GM12892 (cell line): Measurements from ENCODE around the gene PRKN.

Source experiments
- DNase-seq: peaks from one replicate; pipeline ENCODE4 v3.0.0; 2011; ENCODE audit not compliant: insufficient read length
- FAIRE-seq: peaks from 2 replicates; lab custom pipeline; 2011; peaks lifted over from hg19 to GRCh38; lab: Jason Lieb, UNC
- POLR2A ChIP-seq: IDR thresholded peaks from 2 replicates; pipeline ENCODE4 v1.6.1; 2011; ENCODE audit warnings: low read depth, low read length, control low read depth
- POLR2AphosphoS5 ChIP-seq: IDR thresholded peaks from 2 replicates; pipeline ENCODE4 v1.6.1; 2011; ENCODE audit warnings: low read depth, low read length, control low read depth
- TAF1 ChIP-seq: IDR thresholded peaks from 2 replicates; pipeline ENCODE4 v1.6.1; 2011; ENCODE audit warnings: low read depth, mild to moderate bottlenecking, control low read depth, low read length, borderline replicate concordance

The PRKN gene

DNA sequence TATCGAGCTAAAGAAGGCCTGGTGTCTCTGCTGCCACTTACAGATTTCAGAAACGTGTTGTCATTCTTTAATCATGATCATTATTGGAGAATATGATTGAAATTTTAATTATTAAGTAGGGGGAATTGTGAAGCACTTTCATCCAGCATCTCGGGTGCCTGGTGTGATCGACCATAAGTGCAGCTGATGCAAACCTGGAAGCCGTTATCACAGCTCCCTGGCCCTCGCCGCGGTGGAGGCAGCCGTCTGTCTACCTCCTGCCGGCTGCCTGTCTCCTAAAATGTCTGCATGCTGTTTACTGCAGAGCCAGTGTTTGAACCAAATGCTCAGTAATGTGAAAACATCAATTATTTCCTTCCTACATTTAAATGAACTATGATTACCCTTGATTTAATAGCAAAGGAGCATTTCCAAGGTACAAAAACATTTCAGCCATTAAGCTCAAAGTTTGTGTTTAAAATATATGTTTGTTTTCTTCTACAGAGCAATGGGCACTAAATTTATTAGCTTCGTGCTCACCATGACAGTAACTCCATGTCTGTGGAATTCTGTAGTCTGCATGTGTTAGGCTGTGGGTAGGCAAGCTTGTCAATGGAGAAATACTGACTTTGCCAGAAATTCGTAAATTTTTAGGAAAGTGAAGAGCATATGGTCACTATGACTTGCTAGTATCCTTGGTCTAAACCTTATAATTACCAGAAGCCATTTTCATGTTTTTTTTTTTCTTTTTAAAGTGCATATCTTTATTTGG lies 1269.2 kb downstream of the PRKN start:
- no peak for FAIRE-seq
- TF ChIP-seq POLR2A (no peak), TAF1 (no peak), POLR2AphosphoS5 (no peak)
- DNase-seq: no peak

DNA sequence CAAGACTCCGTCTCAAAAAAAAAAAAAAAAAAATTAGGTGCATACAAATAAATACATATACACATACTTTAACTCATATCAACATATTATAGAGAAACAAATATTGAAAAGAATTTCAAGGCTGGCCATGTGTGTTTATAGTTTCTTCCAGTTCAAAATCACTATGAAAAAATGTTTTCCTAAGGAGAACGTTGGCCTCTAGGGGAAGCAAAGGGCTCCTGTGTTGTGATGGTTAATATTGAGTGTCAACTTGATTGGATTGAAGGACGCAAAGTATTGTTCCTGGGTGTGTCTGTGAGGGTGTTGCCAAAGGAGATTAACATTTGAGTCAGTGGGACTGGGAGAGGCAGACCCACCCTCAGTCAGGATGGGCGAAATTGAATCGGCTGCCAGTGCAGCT lies 1271.7 kb downstream of the PRKN start:
- DNase-seq: no peak
- FAIRE-seq: no peak
- no peak for TF ChIP-seq TAF1
- TF ChIP-seq POLR2A: no peak
- no peak for TF ChIP-seq POLR2AphosphoS5

DNA sequence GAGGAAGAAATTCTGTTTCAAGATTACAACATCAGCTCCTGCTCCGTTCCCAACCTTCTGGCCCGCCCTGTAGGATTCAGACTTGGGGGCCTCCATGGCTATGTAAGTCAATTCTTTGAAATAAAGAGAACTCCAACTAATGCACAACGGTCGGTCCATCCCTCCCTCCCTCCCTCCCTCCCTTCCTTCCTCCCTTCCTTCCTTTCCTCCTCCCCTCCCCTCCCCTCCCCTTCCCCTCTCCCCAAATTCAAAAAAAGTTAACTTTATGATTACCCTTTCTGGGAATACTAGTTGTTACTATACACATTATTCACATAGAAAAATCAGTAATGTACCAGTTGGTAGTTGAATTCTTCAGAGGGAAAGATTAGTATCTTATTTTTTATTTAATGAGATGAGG lies 1274.0 kb downstream of the PRKN start:
- TF ChIP-seq TAF1 (no peak), POLR2A (no peak), POLR2AphosphoS5 (no peak)
- FAIRE-seq (no peak), DNase-seq (no peak)

DNA sequence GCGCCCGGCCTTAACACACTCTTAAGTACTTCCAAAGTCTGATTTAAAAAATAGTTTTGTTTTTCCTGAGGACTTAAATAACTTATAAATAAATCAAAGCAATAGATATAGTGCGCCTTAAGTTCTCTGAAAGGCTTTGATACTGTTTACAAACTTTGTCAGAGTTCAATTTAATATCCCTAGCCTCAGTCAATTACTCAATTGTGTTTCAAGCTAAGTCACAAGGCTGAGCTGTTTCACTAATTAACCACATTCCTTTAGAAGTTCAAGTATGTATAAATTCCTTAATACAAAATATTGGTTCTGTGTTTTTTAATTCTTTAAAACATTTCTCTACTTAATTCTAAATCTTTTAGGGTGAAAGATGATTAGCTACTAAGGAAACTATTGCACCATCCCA lies 1275.3 kb downstream of the PRKN start:
- DNase-seq (no peak), FAIRE-seq (no peak)
- no peak for TF ChIP-seq POLR2AphosphoS5
- TF ChIP-seq POLR2A: no peak
- no peak for TF ChIP-seq TAF1

DNA sequence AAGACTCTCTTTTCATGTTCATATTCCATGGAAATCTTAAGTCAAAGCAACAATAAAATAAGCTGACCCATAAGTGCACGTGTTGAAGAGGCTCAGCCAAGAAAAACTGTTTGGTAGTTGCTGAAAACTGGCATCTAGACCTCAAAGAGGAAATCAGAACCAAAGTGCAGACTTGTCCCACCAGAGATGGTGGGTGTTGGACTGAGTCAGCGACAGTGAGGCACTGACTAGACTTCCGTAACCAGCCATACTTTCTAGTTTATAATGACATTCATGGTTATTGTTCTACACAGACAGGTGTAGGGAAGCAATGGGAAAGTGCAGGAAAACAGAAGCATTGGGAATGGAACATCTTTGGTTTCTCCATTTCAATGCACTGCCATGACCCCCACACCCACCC lies 1278.0 kb downstream of the PRKN start:
- FAIRE-seq (no peak), DNase-seq (no peak)
- TF ChIP-seq POLR2AphosphoS5: no peak
- TF ChIP-seq TAF1: no peak
- TF ChIP-seq POLR2A: no peak

DNA sequence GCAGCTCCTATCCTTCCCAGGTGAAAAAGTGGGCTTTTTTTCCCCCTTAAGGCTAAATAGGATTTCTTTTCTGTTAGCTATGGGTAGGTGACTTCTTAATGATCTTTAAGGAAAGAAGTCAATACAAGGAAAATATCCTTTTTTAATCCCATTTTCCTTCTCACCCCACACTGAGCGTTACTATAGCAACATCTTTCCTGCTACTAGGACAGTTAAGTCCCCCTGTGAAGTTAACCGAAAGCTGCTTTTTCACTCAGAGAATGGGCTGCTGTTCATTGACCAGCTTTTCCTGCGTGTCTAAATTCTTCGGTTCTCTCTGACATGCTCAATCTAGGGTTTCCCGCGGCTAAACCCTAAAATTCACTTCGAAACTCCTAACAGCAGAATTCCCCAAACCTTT lies 1280.6 kb downstream of the PRKN start:
- no peak for DNase-seq
- TF ChIP-seq POLR2A (no peak), POLR2AphosphoS5 (no peak), TAF1 (no peak)
- FAIRE-seq: no peak

DNA sequence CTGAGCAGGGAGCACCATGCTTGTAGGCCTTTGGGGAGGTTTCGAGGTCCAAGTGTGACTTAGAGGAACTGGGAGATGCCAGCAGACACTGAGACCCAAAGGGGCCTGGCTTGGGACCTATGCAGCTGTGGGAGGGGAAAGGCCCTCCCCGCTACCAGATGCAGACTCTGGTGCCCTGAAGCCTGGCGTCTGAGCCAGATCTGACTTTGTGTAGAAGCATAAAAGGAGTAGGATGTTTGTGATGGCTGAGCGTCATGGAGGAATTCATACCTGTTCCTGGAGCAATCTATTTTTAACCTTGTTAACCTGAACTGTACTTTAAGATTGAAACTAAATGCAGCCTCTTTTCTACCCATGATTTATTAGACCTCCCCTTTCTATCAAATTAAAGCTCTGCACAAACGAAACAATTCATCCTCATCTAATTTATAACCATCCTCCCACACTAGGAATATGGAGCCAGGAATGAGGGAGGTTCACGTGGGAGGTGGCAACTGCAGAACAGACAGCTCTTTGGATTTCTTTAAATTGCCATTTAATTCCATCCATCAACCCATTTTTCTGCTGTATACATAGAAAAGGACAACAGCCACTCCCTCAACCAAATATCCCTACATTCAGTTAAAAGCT lies 1281.2 kb downstream of the PRKN start:
- no peak for TF ChIP-seq TAF1
- TF ChIP-seq POLR2AphosphoS5: no peak
- no peak for TF ChIP-seq POLR2A
- no peak for DNase-seq
- FAIRE-seq: no peak

- FAIRE-seq (no peak), DNase-seq (no peak)
- TF ChIP-seq TAF1 (no peak), POLR2AphosphoS5 (no peak), POLR2A (no peak)
Measured at GRCh38 chr6:161445021-161445799, 1282.4 kb downstream of the PRKN start.

- TF ChIP-seq POLR2AphosphoS5: no peak
- TF ChIP-seq TAF1: no peak
- no peak for TF ChIP-seq POLR2A
- FAIRE-seq (no peak), DNase-seq (no peak)
Measured at GRCh38 chr6:161444464-161444863, 1283.1 kb downstream of the PRKN start.

DNA sequence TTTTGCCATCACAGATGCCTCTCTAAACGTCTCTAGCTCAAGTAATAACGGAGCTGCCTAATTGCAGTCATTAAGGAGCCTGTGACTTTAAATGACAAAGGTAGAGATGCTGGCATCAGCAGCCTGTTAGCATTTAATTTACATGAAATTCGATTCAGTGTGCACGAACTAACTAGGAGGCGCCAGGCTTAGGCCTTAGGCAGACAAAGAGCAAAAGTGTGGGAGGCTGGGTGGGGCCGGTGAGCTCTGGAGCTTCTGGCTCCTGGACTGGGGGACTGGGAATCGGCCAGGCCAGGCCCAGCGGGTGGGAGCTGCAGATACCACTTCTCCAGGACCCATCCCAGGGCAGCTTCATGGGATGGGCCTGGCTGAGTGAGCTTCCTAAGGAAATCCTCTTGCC lies 1283.7 kb downstream of the PRKN start:
- no peak for TF ChIP-seq TAF1
- no peak for TF ChIP-seq POLR2AphosphoS5
- no peak for TF ChIP-seq POLR2A
- no peak for FAIRE-seq
- DNase-seq: no peak

DNA sequence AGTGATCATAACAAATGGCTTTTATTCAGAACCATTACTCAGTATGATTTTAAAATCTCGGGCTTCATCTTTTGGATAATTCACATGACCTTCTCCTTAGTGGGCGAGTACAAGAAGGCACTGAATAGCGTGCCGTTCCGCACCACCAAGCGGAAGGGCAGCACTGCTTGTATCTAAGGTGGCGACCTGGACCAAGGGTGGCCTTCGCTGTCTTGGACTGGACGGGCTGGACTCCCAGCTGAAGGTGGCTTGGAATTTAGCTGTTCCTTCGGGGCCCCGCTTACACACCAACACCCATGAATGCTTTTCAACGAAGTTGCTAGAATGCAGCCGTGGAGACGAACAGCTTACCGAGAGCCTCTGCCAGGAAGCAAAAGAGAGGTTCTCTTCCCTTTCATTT lies 1285.1 kb downstream of the PRKN start:
- FAIRE-seq (no peak), DNase-seq (no peak)
- TF ChIP-seq POLR2AphosphoS5 (no peak), TAF1 (no peak), POLR2A (no peak)
